Nasal cavity respiratory epithelium epithelial cell of viscerocranial mucosa (primary cell): ENCODE results near the gene BBC3. TPM values are rescaled to one million over a fixed set of nuclear protein-coding genes. Genes with fewer than 3 reads are reported as not detected.

Source experiments
- total RNA-seq: library from RNA; depleted of rRNA; stranded (reverse); fragments of >200 nt; gene quantifications from 2 replicates; pipeline ENCODE4 v1.2.3, GENCODE V29; 2014

Gene BBC3, protein sequence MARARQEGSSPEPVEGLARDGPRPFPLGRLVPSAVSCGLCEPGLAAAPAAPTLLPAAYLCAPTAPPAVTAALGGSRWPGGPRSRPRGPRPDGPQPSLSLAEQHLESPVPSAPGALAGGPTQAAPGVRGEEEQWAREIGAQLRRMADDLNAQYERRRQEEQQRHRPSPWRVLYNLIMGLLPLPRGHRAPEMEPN
- total RNA-seq, result 8.9 and 9.0 TPM in 2 replicates

DNA sequence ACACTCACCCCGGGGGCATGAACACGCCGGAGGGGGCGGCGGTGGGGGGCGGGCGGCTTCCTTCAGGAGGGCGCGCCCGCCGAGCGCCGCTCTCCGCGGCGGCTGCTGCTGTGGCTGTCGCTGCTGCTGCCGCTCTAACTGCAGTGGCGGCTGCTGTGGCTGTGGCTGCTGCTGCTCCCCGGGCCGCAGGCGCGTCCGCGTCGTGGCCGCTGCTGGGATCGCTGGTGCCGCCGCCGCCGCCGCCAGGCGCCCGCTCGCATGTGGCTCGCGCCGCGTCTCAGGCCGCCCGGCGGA is at the start of gene BBC3:
TSS of gene BBC3 (minus strand) at position 279 of the 294 bp plus-strand sequence. CDS start 2,768 bp downstream, outside the sequence.

DNA sequence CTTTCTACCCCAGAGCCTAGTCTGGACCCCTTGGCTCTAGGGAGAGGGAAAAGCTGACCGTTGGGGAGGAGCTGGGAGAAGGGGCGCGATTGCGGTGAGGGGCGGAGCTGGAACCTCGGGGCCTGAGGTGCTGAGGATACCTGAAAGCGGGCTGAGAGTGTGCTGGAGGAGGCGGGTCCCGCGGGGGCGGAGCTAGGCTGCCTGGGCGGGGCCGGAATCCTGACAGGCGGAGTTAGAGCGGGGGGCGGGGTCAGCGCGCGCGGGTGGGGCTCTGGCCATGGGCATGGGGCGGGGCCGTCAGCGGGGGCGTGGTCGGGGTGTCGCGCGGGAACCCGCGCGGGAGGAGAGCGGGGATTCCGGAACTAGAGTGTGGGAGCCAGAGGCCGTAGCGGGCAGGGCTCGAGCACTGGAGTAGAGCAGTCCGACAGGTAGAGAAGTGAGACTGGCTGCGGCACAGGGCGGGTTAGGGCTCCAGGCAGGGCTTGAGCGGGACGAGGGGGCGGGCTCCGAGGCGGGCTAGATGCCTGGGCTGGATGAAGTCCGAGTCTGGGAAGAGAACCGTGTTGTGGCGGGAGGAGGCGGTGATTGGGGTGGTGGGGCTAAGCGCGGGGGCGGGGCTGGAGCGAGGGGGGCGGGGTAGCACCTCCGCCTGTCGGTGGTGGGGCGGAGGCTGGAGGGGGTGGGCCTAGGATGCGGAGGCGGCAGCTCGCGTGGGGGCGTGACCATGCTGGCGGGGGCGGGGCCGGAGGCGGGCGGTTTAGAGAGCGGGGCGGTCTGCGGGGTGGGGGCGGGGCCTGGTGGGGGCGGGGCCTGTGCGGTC is 43.3 kb upstream of the BBC3 start, which contains the start of gene INAFM1:
TSS of gene INAFM1 (plus strand) at position 815 of the 820 bp plus-strand sequence. CDS start 35 bp downstream, outside the sequence.

GRCh38 chr19:47255879-47256692 is 25.1 kb upstream of the BBC3 start, which contains the start of gene CCDC9:
TSS of gene CCDC9 (plus strand) at chr19:47256525. CDS start at chr19:47258401, 1,876 bp downstream.

Other genes with a start within 250 kb of the BBC3 start
- 0.28 and 0.34 TPM in 2 replicates for gene NPAS1, start 211.4 kb downstream of the BBC3 start, total RNA-seq
- 8.6 and 14.0 TPM in 2 replicates for gene TMEM160, start 182.6 kb downstream of the BBC3 start, total RNA-seq
- gene ZC3H4, start 117.4 kb downstream of the BBC3 start, total RNA-seq, result 4.1 and 14.9 TPM in 2 replicates
- gene SAE1, start 100.4 kb downstream of the BBC3 start, total RNA-seq, result 75.3 and 96.0 TPM in 2 replicates
- gene CCDC9, start 25.3 kb upstream of the BBC3 start, total RNA-seq, result 10.5 and 10.6 TPM in 2 replicates
- 2.1 TPM in 2 replicates for gene INAFM1, start 43.7 kb upstream of the BBC3 start, total RNA-seq
- gene C5AR1, start 78.7 kb upstream of the BBC3 start, total RNA-seq, result under 0.01 and 1.5 TPM in 2 replicates
- under 0.01 and 0.36 TPM in 2 replicates for gene C5AR2, start 101.0 kb upstream of the BBC3 start, total RNA-seq
- 13.3 and 20.3 TPM in 2 replicates for gene DHX34, start 118.1 kb upstream of the BBC3 start, total RNA-seq
- gene MEIS3, start 188.3 kb upstream of the BBC3 start, total RNA-seq, result 3.4 and 9.6 TPM in 2 replicates
- under 0.01 and 0.21 TPM in 2 replicates for gene SLC8A2, start 240.7 kb upstream of the BBC3 start, total RNA-seq